Ovary (tissue), 3 donors: ENCODE measurements around the gene APBA2.

ENCODE experiments used
- EP300 ChIP-seq: sonication (generic); formaldehyde crosslinking; IDR thresholded peaks from one replicate; pipeline ENCODE4 v1.6.1; 2017; ENCODE audit warnings: antibody characterized with exemption
- POLR2A ChIP-seq: fragments of 450-650 bp; IDR thresholded peaks from one replicate; pipeline ENCODE4 v1.6.1; 2017; ENCODE audit warnings: antibody characterized with exemption, mild to moderate bottlenecking, moderate library complexity
- TF ChIP-seq, protein P1 (sequence below), 3 donors: fragments of 450-650 bp in 2 of 3; fragments of 200-600 bp in 1 of 3; IDR thresholded peaks; one replicate each; pipeline versions ENCODE4 v1.5.1 to v1.8.0; 2016 to 2022; ENCODE audit warnings: antibody characterized with exemption in 3 of 3, mild to moderate bottlenecking in 1 of 3
- donor health status: DM: no; HTN: no; CAD: no.

DNA sequence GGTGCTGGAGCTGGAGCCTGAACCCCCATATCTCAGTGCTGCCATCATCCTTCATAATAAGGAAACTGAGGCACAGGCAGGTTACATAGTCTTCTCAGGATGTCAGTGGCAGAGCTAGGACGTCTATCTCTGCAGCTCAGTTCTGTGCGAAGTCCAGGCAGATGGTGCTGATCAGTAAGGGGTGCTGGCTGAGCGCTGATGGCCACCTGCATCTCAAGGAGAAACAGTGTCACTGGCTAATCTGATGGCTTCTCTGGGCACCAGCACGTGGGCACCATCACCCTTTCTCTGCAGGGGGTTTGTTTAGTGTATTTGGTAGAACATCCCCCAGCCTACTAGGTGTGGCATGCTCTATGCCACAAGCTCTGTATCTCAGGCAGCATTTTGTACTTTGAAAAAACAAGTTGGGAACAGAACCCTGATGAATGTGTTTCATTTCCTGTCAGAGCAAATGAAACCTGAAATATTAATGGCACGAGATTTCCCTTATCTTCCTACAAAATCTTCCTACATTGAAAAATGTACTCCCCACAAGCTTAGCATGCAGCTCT, 35.1 kb downstream of the APBA2 start:
- TF ChIP-seq, protein P1, sequence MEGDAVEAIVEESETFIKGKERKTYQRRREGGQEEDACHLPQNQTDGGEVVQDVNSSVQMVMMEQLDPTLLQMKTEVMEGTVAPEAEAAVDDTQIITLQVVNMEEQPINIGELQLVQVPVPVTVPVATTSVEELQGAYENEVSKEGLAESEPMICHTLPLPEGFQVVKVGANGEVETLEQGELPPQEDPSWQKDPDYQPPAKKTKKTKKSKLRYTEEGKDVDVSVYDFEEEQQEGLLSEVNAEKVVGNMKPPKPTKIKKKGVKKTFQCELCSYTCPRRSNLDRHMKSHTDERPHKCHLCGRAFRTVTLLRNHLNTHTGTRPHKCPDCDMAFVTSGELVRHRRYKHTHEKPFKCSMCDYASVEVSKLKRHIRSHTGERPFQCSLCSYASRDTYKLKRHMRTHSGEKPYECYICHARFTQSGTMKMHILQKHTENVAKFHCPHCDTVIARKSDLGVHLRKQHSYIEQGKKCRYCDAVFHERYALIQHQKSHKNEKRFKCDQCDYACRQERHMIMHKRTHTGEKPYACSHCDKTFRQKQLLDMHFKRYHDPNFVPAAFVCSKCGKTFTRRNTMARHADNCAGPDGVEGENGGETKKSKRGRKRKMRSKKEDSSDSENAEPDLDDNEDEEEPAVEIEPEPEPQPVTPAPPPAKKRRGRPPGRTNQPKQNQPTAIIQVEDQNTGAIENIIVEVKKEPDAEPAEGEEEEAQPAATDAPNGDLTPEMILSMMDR (IDR thresholded peaks at IDR 0.05): no peak
- TF ChIP-seq POLR2A (no peak), EP300 (no peak)
